GM10266 (cell line): ENCODE measurements around the gene SCNN1G.
A peak's percentile ranks its signal among the peaks of the same experiment; 100 is the strongest.

Source experiments
- DNase-seq: peaks from one replicate; pipeline ENCODE4 v3.0.0; 2012; ENCODE audit errors: extremely low spot score
- TF ChIP-seq, protein P1 (sequence below): IDR thresholded peaks from 2 replicates; pipeline ENCODE4 v1.5.1; 2012; ENCODE audit warnings: mild to moderate bottlenecking, low read depth; ENCODE audit not compliant: control insufficient read depth, insufficient read depth; ENCODE audit errors: missing control alignments

Gene SCNN1G

DNA sequence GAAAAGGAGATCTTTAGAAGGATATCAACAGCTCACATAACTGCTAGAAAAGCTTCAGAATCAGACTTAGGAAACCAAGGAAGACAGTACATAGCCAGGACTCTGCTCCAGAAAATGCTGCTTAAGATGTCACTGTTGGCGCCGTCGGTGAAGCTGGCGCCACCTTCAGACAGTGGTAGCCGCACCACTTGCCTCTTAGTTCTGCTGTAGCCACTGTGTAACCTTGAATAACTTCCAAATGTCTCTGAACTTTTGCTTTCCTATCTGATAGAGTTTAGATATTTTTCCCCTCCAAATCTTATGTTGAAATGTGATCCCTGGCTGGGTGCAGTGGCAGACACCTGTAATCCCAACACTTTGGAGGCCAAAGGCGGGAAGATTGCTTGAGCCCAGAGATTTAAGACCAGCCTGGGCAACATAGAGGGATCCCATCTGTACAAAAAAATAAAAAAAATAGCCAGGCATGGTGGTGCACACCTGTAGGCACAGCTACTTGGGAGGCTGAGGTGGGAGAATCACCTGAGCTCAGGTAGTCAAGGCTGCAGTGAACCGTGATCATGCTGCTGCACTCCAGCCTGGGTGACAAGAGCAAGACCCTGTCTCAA lies 27.0 kb upstream of the SCNN1G start:
- TF ChIP-seq, protein P1, sequence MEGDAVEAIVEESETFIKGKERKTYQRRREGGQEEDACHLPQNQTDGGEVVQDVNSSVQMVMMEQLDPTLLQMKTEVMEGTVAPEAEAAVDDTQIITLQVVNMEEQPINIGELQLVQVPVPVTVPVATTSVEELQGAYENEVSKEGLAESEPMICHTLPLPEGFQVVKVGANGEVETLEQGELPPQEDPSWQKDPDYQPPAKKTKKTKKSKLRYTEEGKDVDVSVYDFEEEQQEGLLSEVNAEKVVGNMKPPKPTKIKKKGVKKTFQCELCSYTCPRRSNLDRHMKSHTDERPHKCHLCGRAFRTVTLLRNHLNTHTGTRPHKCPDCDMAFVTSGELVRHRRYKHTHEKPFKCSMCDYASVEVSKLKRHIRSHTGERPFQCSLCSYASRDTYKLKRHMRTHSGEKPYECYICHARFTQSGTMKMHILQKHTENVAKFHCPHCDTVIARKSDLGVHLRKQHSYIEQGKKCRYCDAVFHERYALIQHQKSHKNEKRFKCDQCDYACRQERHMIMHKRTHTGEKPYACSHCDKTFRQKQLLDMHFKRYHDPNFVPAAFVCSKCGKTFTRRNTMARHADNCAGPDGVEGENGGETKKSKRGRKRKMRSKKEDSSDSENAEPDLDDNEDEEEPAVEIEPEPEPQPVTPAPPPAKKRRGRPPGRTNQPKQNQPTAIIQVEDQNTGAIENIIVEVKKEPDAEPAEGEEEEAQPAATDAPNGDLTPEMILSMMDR, result peak; percentile 58
- no peak for DNase-seq

DNA sequence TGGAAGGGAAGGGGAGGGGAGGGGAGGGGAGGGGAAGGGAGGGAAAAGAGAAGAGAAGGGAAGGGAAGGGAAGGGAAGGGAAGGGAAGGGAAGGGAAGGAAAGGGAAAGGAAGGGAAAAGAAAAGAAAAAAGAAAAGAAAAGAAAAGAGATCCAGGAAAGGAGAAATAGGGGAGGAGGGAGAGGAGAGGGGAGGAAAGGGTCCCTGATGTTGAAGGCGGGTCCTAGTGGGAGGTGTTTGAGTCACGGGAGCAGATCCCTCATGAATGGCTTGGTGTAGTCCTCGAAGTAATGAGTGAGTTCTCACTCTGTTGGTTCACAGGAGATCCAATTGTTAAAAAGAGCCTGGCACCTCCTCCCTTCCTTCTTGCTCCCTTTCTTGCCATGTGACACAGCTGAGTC lies 26.4 kb upstream of the SCNN1G start:
- DNase-seq, result no peak
- TF ChIP-seq, protein P1, result no peak

DNA sequence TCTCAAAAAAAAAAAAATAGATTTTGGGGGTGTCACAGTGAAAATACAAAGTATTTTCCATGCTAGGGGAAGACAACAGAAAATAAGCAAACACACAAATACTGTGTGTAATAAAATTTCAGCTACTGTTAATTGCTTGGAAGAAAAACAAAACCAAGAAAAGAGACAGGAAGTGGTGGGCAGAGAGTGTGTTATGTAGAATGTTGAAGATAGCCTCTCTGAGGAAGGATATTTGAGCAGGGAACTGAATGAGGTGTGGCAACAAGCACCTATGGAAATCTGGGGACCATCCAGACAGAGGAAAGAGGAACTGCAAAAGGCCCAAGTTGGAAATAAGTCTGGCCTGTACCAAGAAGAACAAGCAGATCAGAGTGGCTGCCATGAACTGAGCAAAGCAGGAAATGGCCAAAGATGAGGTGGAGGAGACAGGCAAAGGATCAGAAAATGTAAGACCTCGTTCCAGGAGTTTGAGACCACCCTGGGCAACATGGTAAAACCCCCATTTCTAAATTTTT lies 25.5 kb upstream of the SCNN1G start:
- TF ChIP-seq, protein P1, result no peak
- no peak for DNase-seq

DNA sequence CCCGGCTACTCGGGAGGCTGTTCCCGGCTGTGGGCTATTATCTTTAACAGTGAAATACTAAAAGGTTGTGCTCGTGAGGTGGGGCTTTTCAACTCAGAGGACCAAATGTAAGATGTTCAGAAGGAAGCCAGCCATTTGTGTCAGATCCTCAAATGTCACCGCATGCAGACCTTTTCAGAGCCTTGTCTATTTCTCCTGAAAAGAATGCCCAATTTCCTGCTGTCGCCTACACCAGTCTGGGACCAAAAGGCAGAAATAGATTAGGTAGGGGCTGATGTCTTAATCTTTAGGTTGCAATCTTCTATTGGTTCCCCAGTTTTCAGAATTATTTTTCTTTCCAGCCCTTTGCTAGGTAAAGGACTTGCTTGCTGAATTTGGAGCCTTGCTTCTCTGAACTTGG lies 24.4 kb upstream of the SCNN1G start:
- TF ChIP-seq, protein P1, result no peak
- no peak for DNase-seq

DNA sequence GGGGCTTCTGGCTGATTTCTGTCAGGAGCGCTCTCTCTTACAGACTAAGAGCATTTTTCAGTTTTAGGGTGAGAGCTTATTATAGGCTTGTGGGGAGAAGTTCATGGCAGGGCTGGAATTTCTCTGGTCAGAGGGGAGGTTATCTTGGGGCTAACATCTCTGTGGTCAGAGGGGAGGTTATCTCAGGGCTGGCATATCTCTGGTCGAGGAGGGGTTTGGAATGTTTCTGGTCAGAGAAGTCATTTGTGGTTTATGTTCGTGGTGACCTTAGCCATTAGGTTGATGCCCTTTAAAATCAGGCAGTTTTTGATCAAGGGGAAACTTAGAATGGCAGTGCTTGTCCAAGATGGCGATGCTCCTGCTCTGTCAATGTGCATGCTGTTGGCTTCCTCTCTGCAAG lies 22.5 kb upstream of the SCNN1G start:
- TF ChIP-seq, protein P1, result no peak
- no peak for DNase-seq

DNA sequence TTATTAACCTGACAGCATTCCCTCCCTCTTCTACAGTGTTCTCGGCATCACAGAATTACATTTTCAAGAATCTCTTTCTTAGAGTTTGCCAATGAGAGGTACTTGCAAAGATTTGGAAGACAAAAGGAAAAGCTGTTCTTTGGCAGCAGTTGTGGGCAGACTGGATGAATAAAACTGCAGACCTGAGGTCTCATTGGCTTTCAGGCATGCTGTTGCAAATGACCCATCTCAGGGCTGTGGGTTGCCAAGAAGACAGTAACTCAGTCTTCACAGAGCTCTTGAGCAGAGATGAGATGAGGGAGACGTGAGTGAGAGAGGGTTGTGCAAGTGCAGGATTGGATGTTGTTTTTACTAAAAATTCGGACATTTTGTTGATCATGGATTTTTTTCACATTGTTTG lies 22.0 kb upstream of the SCNN1G start:
- no peak for DNase-seq
- TF ChIP-seq, protein P1, result no peak

DNA sequence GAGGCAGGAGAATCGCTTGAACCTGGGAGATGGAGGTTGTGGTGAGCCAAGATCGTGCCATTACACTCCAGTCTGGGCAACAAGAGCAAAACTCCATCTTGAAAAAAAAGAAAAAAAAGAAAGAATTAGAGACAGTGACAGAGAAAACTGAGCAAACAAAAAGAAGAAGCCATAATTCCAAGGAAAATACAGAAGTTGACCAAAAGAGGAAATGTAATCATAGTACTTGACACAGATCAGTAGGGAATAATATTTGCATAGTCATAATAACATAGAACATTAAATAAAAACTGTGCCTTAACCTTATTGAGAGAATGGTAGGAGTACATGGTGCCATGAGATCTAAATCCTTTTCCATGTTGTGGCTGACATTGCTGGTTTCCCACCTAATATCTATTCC lies 18.6 kb upstream of the SCNN1G start:
- TF ChIP-seq, protein P1, result no peak
- no peak for DNase-seq
